GM19240 (cell line): ENCODE measurements around the gene GEMIN5.

Experiments used
- DNase-seq: peaks from one replicate; pipeline ENCODE4 v3.0.0; 2011; ENCODE audit warnings: low spot score; ENCODE audit not compliant: insufficient read length

GEMIN5 gene

GRCh38 chr5:154895606-154896561, 42.1 kb downstream of the GEMIN5 start:
- no peak for DNase-seq

DNA sequence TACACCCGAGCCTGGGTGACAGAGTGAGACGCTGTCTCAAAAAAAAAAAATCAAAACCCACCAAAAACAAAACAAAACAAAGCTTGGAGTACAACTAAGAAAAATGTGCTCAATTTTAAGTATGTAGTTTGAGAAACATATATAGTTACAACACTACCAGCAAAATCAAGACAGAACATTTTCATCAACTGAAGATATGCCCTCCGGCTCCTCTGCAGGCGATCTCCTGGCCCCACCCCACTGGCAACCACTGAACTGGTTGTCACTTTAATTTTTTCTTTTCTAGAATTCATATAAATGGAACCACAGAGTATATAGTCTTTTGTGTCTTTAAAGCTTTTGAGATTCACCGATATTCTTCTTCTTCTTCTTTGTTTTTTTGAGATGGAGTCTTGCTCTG, 44.6 kb downstream of the GEMIN5 start:
- no peak for DNase-seq

DNA sequence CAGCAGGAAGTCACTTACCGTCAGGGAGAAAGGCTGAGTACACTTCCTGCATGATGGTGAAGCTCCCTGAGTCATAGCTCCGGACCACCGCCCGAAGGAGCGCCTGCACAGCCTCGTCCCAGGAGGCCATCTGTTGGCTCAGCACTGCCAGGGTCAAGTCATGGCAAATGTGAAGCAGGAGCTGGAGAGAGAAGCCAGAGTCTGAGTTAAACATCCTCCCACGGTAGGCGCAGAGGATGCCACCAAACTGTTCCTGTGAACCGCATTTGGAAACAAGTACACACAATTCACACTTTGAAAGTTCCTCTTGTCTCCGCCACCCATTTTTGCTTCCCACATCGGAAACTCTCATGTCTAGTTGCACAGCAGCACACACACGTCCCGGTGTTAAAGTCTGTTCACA, 45.6 kb downstream of the GEMIN5 start:
- DNase-seq, result no peak

DNA sequence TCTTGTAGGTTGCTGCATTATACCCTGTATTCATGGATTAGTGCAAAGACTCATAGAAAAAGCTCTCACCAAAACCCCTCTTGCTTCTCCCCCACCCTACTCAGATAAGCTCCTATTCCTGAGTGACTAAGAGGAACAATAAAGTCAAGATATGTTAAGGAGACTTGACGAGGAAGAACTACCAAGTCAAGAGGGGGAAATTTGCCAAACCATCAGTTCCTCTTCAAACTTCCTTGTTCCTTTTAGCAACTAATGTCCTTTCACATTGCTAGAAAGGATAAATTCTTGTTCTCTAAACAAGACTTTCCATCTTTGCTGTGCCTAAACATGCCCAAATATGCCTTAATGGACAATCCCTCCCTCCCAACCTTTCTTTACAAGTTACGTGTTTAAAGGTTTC, 52.6 kb downstream of the GEMIN5 start:
- DNase-seq, result no peak

DNA sequence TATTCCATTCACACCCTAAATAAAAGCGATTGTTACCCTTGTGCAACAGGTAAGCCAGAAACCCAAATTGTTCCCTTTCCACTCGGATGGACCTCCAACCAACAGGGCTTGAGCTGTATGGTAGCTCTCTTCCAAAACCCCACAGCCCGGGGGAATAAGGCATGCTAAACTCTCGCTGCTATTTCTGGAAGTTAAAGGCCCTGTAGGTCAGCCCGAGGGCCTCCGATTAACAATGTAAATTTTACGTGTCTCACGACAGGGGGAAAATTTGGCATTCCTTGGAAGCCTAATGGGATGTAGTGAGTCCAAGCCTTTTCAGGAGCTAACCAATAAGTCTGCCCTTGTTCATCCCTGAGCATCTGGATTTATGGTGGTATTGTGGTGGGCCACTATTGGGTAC, 53.6 kb downstream of the GEMIN5 start:
- DNase-seq, result no peak

DNA sequence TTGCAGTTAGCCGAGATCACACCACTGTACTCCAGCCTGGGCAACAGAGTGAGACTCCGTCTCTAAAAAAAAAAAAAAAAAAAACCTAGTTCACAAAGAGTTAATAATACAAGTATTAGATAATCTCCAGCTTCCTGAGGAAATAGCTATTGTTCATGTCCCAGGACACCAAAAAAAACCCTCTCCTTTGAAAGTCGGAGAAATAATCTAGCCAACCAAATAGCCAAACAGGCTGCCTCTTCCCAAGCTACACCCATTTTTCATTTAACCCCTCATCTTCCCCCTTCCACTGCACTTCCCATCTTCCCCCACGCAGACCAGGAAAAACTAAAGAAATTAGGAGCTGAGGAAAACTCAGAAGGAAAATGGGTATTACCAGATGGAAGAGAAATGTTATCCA, 56.0 kb downstream of the GEMIN5 start:
- DNase-seq, result no peak

DNA sequence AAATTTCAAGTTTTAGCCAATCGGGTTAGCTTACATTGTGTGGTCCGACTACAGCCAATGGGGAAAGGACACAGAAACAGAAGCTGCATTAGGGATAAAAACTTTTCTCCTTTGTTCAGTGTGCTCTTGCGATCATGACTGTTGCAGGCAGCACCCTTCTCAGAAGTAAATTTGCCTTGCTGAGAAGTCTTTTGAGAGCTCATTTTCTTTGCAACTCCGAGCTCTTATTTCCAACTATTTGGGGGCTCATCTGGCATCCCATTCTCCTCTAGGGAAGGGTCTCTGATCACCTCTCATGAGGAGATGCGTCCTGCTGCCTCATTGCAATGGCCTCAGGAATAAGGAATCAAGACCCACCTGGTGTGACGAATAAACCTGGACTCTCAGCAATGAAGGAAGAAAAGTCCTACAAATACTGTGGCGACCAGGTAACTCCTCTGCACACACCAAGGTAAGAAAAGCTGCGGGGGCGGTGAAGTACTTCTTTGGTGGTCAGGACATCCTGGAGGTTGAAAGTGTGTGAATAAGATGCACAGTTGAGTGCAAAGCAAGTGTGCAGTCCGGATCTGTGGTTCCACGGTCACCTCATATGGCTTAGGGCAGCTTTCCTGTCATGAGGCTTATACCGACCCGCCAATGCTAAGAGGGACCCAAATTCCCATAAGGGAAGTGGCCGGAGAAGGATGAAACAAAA, 59.2 kb downstream of the GEMIN5 start:
- no peak for DNase-seq

- no peak for DNase-seq
Observed at GRCh38 chr5:154873791-154874331, 64.2 kb downstream of the GEMIN5 start.

GRCh38 chr5:154871734-154872133, 66.3 kb downstream of the GEMIN5 start:
- DNase-seq, result no peak

GRCh38 chr5:154868702-154869101, 69.3 kb downstream of the GEMIN5 start:
- no peak for DNase-seq

DNA sequence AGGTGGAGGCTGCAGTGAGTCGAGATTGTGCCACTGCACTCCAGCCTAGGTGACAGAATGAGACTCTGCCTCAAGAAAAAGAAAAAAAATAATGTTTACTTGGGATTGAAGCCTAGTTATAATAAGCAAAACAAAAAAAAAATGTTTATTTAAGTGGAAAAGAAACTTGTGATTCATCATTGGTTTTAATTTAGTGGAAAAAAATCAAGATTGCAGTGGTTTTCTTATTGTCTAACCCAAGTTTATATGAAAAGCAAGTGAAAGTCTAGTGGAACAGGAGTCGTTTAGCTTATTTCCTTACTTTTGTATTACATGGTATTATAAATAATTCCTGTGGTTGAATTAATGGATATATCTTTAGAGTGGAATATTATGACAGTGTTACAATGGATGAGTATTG, 71.2 kb downstream of the GEMIN5 start:
- no peak for DNase-seq

DNA sequence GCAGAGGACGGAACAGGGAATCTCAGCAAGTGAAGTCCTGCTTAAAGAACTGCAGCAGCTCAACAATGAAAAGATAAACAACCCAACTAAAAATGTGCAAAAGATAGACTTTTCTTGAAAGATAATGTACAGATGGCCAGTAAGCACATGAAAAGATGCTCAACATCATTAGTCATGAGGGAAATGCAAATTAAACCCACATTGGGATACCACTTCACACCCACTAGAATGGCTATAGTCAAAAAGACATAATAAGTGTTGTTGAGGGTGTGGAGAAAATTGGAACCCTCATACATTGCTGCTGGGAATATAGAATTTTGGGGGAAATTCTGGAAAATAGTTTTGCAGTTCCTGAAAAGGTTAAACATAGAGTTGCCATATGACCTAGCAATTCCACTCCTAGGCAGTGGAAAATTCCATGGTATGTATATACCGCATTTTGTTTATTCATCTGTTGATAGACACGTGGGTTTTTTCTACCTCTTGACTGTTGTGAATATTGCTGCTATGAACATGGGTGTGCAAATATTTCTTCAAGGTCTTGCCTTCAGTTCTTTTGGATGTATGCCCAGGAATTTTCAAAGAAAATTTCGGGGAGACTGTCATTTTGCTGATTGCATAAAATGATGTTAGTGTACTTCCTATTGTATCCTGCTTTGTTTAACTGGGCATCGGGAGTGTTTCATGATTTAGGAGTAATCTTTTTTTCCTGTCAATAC, 72.4 kb downstream of the GEMIN5 start:
- DNase-seq, result no peak

DNA sequence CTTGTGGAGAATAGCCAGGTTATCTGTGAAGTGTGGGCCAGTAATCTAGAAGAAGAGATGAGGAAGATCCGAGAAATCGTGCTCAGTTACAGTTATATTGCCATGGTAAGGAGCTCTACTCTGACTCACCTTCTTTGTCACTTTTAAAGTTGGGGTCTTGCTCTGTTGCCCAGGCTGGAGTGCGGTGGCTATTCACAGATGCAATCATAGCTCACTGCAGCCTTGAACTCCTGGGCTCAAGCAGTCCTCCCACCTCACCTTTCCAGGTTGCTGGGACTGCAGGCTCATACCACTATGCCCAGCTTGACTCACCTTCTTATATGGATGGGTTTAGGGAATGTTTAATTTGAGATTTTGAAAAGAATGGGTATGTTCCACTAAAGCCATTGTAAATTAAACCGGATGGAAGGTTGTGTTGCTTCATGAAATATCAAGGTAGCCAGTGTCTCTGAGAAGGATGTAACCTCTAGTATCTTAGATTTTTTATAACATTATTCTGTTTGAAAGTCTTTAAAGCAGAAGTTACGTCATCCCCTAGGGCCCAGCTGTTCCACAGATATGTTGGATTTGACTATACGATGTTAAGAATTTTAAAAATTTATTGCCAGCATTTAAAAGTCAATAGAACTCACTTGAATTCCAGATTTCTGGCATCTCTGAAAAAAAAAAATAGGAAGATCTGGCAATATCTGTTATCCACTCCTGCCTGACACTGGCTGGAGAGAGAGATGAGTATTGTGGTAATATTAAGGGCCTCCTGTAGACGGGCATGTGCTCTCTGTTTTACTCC, 74.5 kb downstream of the GEMIN5 start:
- no peak for DNase-seq

GRCh38 chr5:154862766-154863165, 75.2 kb downstream of the GEMIN5 start:
- DNase-seq, result no peak

DNA sequence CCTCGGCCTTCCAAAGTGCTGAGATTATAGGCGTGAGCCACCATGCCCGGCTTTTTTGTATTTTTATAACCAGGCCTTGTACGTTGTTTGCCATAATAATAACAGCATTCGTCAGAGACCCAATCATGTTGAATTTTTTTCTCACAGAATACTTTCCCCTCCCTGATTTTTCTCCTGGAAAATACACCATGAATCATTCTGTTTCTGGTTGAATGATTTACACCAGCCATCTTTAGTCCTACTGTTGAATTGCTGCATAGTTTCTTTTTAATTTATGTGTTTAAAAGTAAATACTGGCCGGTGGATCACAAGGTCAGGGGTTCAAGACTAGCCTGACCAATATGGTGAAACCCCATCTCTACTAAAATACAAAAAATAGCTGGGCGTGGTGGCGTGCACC, 76.1 kb downstream of the GEMIN5 start:
- no peak for DNase-seq

DNA sequence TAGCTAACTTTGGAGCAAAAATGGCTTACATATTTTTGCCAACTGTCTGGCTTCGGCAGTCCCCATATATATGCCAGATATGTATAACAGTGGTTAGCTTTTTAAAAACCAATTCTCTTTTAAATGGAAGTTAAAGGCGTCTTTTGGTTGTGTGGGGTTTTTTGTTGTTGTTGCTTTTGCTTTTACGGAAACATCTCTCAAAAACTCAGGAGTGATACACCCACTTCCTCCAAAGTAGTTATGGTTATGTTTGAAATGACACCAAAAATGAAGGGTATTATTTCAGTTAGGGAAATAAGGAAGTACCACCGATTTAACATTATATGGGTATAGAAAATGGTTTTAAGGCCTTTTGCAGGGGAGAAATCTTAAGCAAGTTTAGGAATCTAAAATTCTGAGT, 77.2 kb downstream of the GEMIN5 start:
- DNase-seq, result no peak

DNA sequence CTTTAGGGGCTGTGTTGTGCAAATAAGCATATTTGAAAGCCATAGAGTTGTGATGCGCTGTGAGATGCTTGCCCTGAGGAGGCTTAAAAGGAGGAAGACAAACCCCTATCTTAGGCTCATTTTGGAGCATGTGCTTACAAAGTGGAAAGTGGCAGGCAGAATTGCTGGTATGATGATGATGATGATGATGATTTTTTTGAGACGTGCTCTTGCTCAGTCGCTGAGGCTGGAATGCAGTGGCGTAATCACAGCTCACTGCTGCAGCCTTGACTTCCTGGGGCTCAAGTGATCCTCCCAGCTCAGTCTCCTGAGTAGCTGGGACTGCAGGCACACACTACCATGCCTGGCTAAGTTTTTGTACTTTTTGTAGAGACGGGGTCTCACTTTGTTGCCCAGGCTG, 77.9 kb downstream of the GEMIN5 start:
- DNase-seq, result no peak

- DNase-seq, result no peak
Observed at GRCh38 chr5:154858972-154859871, 78.8 kb downstream of the GEMIN5 start.

GRCh38 chr5:154858297-154858971, 79.6 kb downstream of the GEMIN5 start, which contains the start of gene CNOT8:
CNOT8 (plus strand) TSS chr5:154858627; CDS start chr5:154863279, 4,652 bp downstream.
- DNase-seq, result peak; percentile 50
